ENCODE measurements around the gene SLC2A10. TPM values are rescaled to one million over a fixed set of nuclear protein-coding genes. Genes with fewer than 3 reads are reported as not detected.
A peak's percentile ranks its signal among the peaks of the same experiment; 100 is the strongest.

SLC2A10 gene
- total RNA-seq, 2 donors from 2014 or later: 0.07 TPM; not detected in 1

- Mint-ChIP-seq H3K27me3 (ENCODE audit: low read depth) (peaks cover 12% of the 10 kb centered on the region), H3K4me1 (ENCODE audit: low read depth) (peaks cover under 1% of the 10 kb centered on the region), H3K27ac (no peak overlapping the region), H3K9me3 (no peaks in the 10 kb centered on the region), H3K36me3 (ENCODE audit: insufficient read depth in 2 of 2) (no peaks in the 10 kb centered on the region), H3K4me3 (no peak overlapping the region)
- ATAC-seq (replicated peaks in 1 of 2) (peak; percentile 39 to 48), DNase-seq (peak; percentile 62 to 71)
Measured at GRCh38 chr20:46757754-46758678, 48.6 kb downstream of the SLC2A10 start.

- no peak overlapping the region for H3K4me3 Mint-ChIP-seq
Measured at GRCh38 chr20:46758929-46759669, 49.6 kb downstream of the SLC2A10 start.

GRCh38 chr20:46761566-46761965 is 52.1 kb downstream of the SLC2A10 start:
- no peak for ATAC-seq (replicated peaks in 1 of 2)
- Mint-ChIP-seq H3K4me1 (ENCODE audit: low read depth) (no peaks in the 10 kb centered on the region), H3K27ac (no peak overlapping the region), H3K27me3 (ENCODE audit: low read depth) (peaks cover 25% of the 10 kb centered on the region), H3K9me3 (no peaks in the 10 kb centered on the region), H3K36me3 (ENCODE audit: insufficient read depth in 2 of 2) (no peaks in the 10 kb centered on the region), H3K4me3 (no peak overlapping the region)
- no peak for DNase-seq

More at GRCh38 chr20:46758929-46759669, 49.6 kb downstream of the SLC2A10 start:
- ATAC-seq (replicated peaks in 1 of 2) (no peak), DNase-seq (no peak)
- Mint-ChIP-seq H3K27me3 (ENCODE audit: low read depth) (peaks cover 15% of the 10 kb centered on the region), H3K4me1 (ENCODE audit: low read depth) (no peaks in the 10 kb centered on the region), H3K27ac (no peak overlapping the region), H3K9me3 (no peaks in the 10 kb centered on the region), H3K36me3 (ENCODE audit: insufficient read depth in 2 of 2) (no peaks in the 10 kb centered on the region)

GRCh38 chr20:46764068-46764467 is 54.6 kb downstream of the SLC2A10 start:
- peaks cover 25% of the 10 kb centered on the region for H3K27me3 Mint-ChIP-seq (ENCODE audit: low read depth)
- DNase-seq (no peak), ATAC-seq (replicated peaks in 1 of 2) (no peak)
- H3K27ac Mint-ChIP-seq: no peak overlapping the region
- no peaks in the 10 kb centered on the region for H3K9me3 Mint-ChIP-seq
- H3K36me3 Mint-ChIP-seq (ENCODE audit: insufficient read depth in 2 of 2): no peaks in the 10 kb centered on the region
- no peaks in the 10 kb centered on the region for H3K4me1 Mint-ChIP-seq (ENCODE audit: low read depth)
- H3K4me3 Mint-ChIP-seq: no peak overlapping the region

- H3K4me3 Mint-ChIP-seq: no peak overlapping the region
- ATAC-seq (replicated peaks in 1 of 2) (no peak), DNase-seq (no peak)
- no peaks in the 10 kb centered on the region for H3K4me1 Mint-ChIP-seq (ENCODE audit: low read depth)
- H3K27me3 Mint-ChIP-seq (ENCODE audit: low read depth): peaks cover 28% of the 10 kb centered on the region
- H3K27ac Mint-ChIP-seq: no peak overlapping the region
- H3K9me3 Mint-ChIP-seq: no peaks in the 10 kb centered on the region
- H3K36me3 Mint-ChIP-seq (ENCODE audit: insufficient read depth in 2 of 2): no peaks in the 10 kb centered on the region
Measured at GRCh38 chr20:46765506-46766120, 56.2 kb downstream of the SLC2A10 start.

- Mint-ChIP-seq H3K27ac (no peak overlapping the region), H3K36me3 (ENCODE audit: insufficient read depth in 2 of 2) (no peaks in the 10 kb centered on the region), H3K27me3 (ENCODE audit: low read depth) (peaks cover 33% of the 10 kb centered on the region), H3K4me3 (no peak overlapping the region), H3K9me3 (no peaks in the 10 kb centered on the region), H3K4me1 (ENCODE audit: low read depth) (no peaks in the 10 kb centered on the region)
- DNase-seq (peak; percentile 21 to 27), ATAC-seq (replicated peaks in 1 of 2) (no peak)
Measured at GRCh38 chr20:46767127-46767761, 57.8 kb downstream of the SLC2A10 start.

GRCh38 chr20:46770330-46771194 is 61.1 kb downstream of the SLC2A10 start:
- H3K4me3 Mint-ChIP-seq: no peak overlapping the region
- H3K9me3 Mint-ChIP-seq: no peaks in the 10 kb centered on the region
- H3K27ac Mint-ChIP-seq: no peak overlapping the region
- DNase-seq (no peak), ATAC-seq (replicated peaks in 1 of 2) (no peak)
- no peaks in the 10 kb centered on the region for H3K36me3 Mint-ChIP-seq (ENCODE audit: insufficient read depth in 2 of 2)
- no peaks in the 10 kb centered on the region for H3K4me1 Mint-ChIP-seq (ENCODE audit: low read depth)
- H3K27me3 Mint-ChIP-seq (ENCODE audit: low read depth): peaks cover 34% of the 10 kb centered on the region

GRCh38 chr20:46771195-46771588 is 61.7 kb downstream of the SLC2A10 start:
- Mint-ChIP-seq H3K4me3 (no peak overlapping the region), H3K27me3 (ENCODE audit: low read depth) (peaks cover 34% of the 10 kb centered on the region), H3K9me3 (no peaks in the 10 kb centered on the region), H3K4me1 (ENCODE audit: low read depth) (no peaks in the 10 kb centered on the region), H3K36me3 (ENCODE audit: insufficient read depth in 2 of 2) (no peaks in the 10 kb centered on the region), H3K27ac (no peak overlapping the region)
- no peak for ATAC-seq (replicated peaks in 1 of 2)
- DNase-seq: no peak

GRCh38 chr20:46772901-46773300 is 63.5 kb downstream of the SLC2A10 start:
- Mint-ChIP-seq H3K9me3 (no peaks in the 10 kb centered on the region), H3K27ac (no peak overlapping the region), H3K4me1 (ENCODE audit: low read depth) (no peaks in the 10 kb centered on the region), H3K36me3 (ENCODE audit: insufficient read depth in 2 of 2) (no peaks in the 10 kb centered on the region), H3K4me3 (no peak overlapping the region), H3K27me3 (ENCODE audit: low read depth) (peaks cover 40% of the 10 kb centered on the region)
- no peak for ATAC-seq (replicated peaks in 1 of 2)
- DNase-seq: no peak

- no peak for ATAC-seq (replicated peaks in 1 of 2)
- peaks cover 42% of the 10 kb centered on the region for H3K27me3 Mint-ChIP-seq (ENCODE audit: low read depth)
- no peaks in the 10 kb centered on the region for H3K9me3 Mint-ChIP-seq
- H3K4me3 Mint-ChIP-seq: no peak overlapping the region
- no peak overlapping the region for H3K27ac Mint-ChIP-seq
- H3K4me1 Mint-ChIP-seq (ENCODE audit: low read depth): no peaks in the 10 kb centered on the region
- DNase-seq: no peak
- H3K36me3 Mint-ChIP-seq (ENCODE audit: insufficient read depth in 2 of 2): no peaks in the 10 kb centered on the region
Measured at GRCh38 chr20:46773680-46774079, 64.2 kb downstream of the SLC2A10 start.

GRCh38 chr20:46774236-46774635 is 64.8 kb downstream of the SLC2A10 start:
- peaks cover 42% of the 10 kb centered on the region for H3K27me3 Mint-ChIP-seq (ENCODE audit: low read depth)
- ATAC-seq (replicated peaks in 1 of 2): no peak

GRCh38 chr20:46774943-46775560 is 65.6 kb downstream of the SLC2A10 start:
- Mint-ChIP-seq H3K27me3 (ENCODE audit: low read depth) (peaks cover 40% of the 10 kb centered on the region), H3K4me1 (ENCODE audit: low read depth) (no peaks in the 10 kb centered on the region), H3K36me3 (ENCODE audit: insufficient read depth in 2 of 2) (no peaks in the 10 kb centered on the region), H3K27ac (no peak overlapping the region), H3K9me3 (no peaks in the 10 kb centered on the region), H3K4me3 (no peak overlapping the region)
- ATAC-seq (replicated peaks in 1 of 2): no peak
- no peak for DNase-seq

More at GRCh38 chr20:46774236-46774635, 64.8 kb downstream of the SLC2A10 start:
- Mint-ChIP-seq H3K27ac (no peak overlapping the region), H3K4me3 (no peak overlapping the region), H3K36me3 (ENCODE audit: insufficient read depth in 2 of 2) (no peaks in the 10 kb centered on the region), H3K4me1 (ENCODE audit: low read depth) (no peaks in the 10 kb centered on the region), H3K9me3 (no peaks in the 10 kb centered on the region)
- no peak for DNase-seq

All from activated T-cell treated with anti-CD3 and anti-CD28 coated beads, Interleukin-2, amount 50 U/mL, for 72 hours (primary cell).